Progenitor cell of endocrine pancreas (in vitro differentiated cells): ENCODE measurements around the gene EHD2. TPM values are rescaled to one million over a fixed set of nuclear protein-coding genes. Genes with fewer than 3 reads are reported as not detected.

Experiments
- DNase-seq: peaks from one replicate; pipeline ENCODE4 v3.0.0; 2021; ENCODE audit warnings: low spot score; ENCODE audit not compliant: unreplicated experiment
- H3K27ac Mint-ChIP-seq: 2 replicates; pipeline ENCODE4 v1.8.0; 2021; ENCODE audit warnings: mild to moderate bottlenecking, moderate library complexity, mixed read lengths
- H3K27me3 Mint-ChIP-seq: 2 replicates; pipeline ENCODE4 v1.8.0; 2021; ENCODE audit warnings: mixed read lengths
- H3K36me3 Mint-ChIP-seq: 2 replicates; pipeline ENCODE4 v1.8.0; 2022; ENCODE audit warnings: mixed read lengths; ENCODE audit not compliant: insufficient read depth
- H3K4me1 Mint-ChIP-seq: 2 replicates; pipeline ENCODE4 v1.8.0; 2021; ENCODE audit warnings: low read depth, mixed read lengths
- H3K4me3 Mint-ChIP-seq: 2 replicates; pipeline ENCODE4 v1.8.0; 2021; ENCODE audit warnings: low read depth, mild to moderate bottlenecking, moderate library complexity, mixed read lengths
- H3K9me3 Mint-ChIP-seq: 2 replicates; pipeline ENCODE4 v1.8.0; 2021; ENCODE audit warnings: low read depth, mixed read lengths
- CTCF ChIP-seq: fragments of 200-600 bp; sonication (generic); IDR thresholded peaks from one replicate; pipeline ENCODE4 v1.5.0; 2021; ENCODE audit warnings: antibody characterized with exemption, mild to moderate bottlenecking; ENCODE audit not compliant: unreplicated experiment
- total RNA-seq: library from RNA; stranded (reverse); gene quantifications from 2 replicates; pipeline ENCODE4 v1.2.1, GENCODE V29; 2021

Gene EHD2
- total RNA-seq, 1 donor from 2014 or later: 0.41 TPM

- no peaks in the 10 kb centered on the region for H3K27me3 Mint-ChIP-seq
- no peaks in the 10 kb centered on the region for H3K4me1 Mint-ChIP-seq
- DNase-seq: no peak
- no peak overlapping the region for H3K27ac Mint-ChIP-seq
- H3K4me3 Mint-ChIP-seq: no peak overlapping the region
- peaks cover 18% of the 10 kb centered on the region for H3K36me3 Mint-ChIP-seq
- no peaks in the 10 kb centered on the region for H3K9me3 Mint-ChIP-seq
- no peak for TF ChIP-seq CTCF
These were observed 36.4 kb upstream of the EHD2 start for GRCh38 chr19:47676811-47677210.

GRCh38 chr19:47679251-47679900 lies 33.8 kb upstream of the EHD2 start:
- Mint-ChIP-seq H3K9me3 (no peaks in the 10 kb centered on the region), H3K4me1 (peaks cover 2% of the 10 kb centered on the region), H3K27ac (no peak overlapping the region), H3K36me3 (peaks cover 18% of the 10 kb centered on the region), H3K27me3 (no peaks in the 10 kb centered on the region), H3K4me3 (no peak overlapping the region)
- DNase-seq: no peak
- no peak for TF ChIP-seq CTCF

- H3K27me3 Mint-ChIP-seq: no peaks in the 10 kb centered on the region
- peaks cover 2% of the 10 kb centered on the region for H3K4me1 Mint-ChIP-seq
- H3K36me3 Mint-ChIP-seq: peaks cover 14% of the 10 kb centered on the region
- no peak for DNase-seq
- H3K27ac Mint-ChIP-seq: no peak overlapping the region
- H3K4me3 Mint-ChIP-seq: no peak overlapping the region
- no peaks in the 10 kb centered on the region for H3K9me3 Mint-ChIP-seq
- TF ChIP-seq CTCF: no peak
These were observed 33.0 kb upstream of the EHD2 start for GRCh38 chr19:47679922-47680857.

GRCh38 chr19:47680858-47681332 lies 32.3 kb upstream of the EHD2 start:
- Mint-ChIP-seq H3K4me1 (peaks cover 2% of the 10 kb centered on the region), H3K4me3 (no peak overlapping the region), H3K36me3 (peaks cover 16% of the 10 kb centered on the region), H3K27ac (no peak overlapping the region), H3K27me3 (no peaks in the 10 kb centered on the region), H3K9me3 (no peaks in the 10 kb centered on the region)
- TF ChIP-seq CTCF: no peak
- DNase-seq: no peak

- Mint-ChIP-seq H3K27ac (no peak overlapping the region), H3K4me3 (no peak overlapping the region), H3K9me3 (no peaks in the 10 kb centered on the region), H3K4me1 (peaks cover 2% of the 10 kb centered on the region), H3K27me3 (no peaks in the 10 kb centered on the region), H3K36me3 (peaks cover 16% of the 10 kb centered on the region)
- TF ChIP-seq CTCF: no peak
- DNase-seq: no peak
These were observed 31.8 kb upstream of the EHD2 start for GRCh38 chr19:47681388-47681787.
